Measurements from ENCODE around the gene CTNNA2. TPM values are rescaled to one million over a fixed set of nuclear protein-coding genes. Genes with fewer than 3 reads are reported as not detected.

CTNNA2 gene
- total and polyA plus RNA-seq, 2 of the 8 experiments (the other 6 are each of a cell fraction or from before 2014, with no cell fraction given), result 3.9 to 9.0 TPM

DNA sequence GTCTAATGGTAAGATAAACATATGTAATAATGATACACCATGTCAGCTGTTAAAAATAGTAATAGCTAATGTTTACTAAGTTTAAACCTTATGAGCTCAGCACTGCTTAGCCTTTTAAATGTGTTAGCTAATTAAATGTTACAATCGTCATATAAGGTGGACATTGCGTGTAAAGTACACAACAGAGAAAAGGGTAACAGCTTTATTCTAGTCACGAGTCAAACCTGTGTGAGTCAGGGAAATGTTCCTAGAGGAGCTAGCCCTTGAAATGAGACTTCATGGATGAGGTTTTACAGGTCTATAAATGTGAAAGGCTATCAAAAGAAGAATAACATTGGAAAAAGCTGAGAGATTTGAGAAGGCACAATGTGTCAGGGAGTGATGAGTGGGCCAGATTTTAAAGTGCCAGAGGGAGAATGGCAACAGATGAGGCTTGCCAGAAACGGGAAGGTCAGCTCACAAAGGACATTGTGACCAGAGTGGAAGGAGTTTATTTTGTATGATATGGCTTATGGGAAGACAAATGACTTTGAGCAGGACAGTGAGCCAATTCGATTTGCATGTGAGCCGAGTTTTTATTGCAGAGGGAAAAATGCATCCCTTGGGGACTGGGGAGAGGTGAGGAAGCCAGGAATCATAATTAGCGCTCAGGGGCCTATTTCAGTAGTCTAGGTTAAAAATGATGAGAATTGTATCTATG is 276.3 kb downstream of the CTNNA2 start:
- Histone ChIP-seq H4K8ac (ENCODE audit: extremely low read depth, insufficient read depth, low read length) (no peak overlapping the region), H2AFZ (ENCODE audit: low read length) (no peak overlapping the region), H3K14ac (ENCODE audit: insufficient read length) (no peak overlapping the region), H2BK12ac (ENCODE audit: low read depth, low read length) (no peak overlapping the region; the same call in 1 of the 2 replicates), H3K18ac (ENCODE audit: extremely low read depth, low read length) (no peak overlapping the region), H3K9ac (replicated peaks in 1 of 4; ENCODE audit: extremely low read depth in 1 of 4, low read depth in 3 of 4, low read length in 3 of 4) (no peak overlapping the region), H3K4ac (replicated peaks; ENCODE audit: insufficient read length, low read depth, low read length) (no peak overlapping the region), H3K27ac (ENCODE audit: low read depth, low read length) (no peak overlapping the region), H3K36me3 (ENCODE audit: control insufficient read depth in 2 of 4, insufficient read depth in 4 of 4, low read length in 3 of 4) (peaks cover 0 to 5% (median 0%) of the 10 kb centered on the region in 4 experiments; a peak in 1 of 8 replicates), H2BK15ac (ENCODE audit: low read length) (no peak overlapping the region), H3K4me2 (ENCODE audit: insufficient read depth in 1 of 2, low read depth in 2 of 2, low read length in 2 of 2) (no peak overlapping the region), H2BK120ac (replicated peaks; ENCODE audit: low read depth, low read length) (no peak overlapping the region), H3K23ac (ENCODE audit: insufficient read length) (no peak overlapping the region), H2AK5ac (ENCODE audit: low read depth, low read length) (no peak overlapping the region), H3K4me1 (replicated peaks in 1 of 4; ENCODE audit: control insufficient read depth in 3 of 4, insufficient read depth in 4 of 4, low read length in 3 of 4) (no peaks in the 10 kb centered on the region), H3K27me3 (replicated peaks in 1 of 4; ENCODE audit: control insufficient read depth in 3 of 4, extremely low read depth in 1 of 4, insufficient read depth in 3 of 4, low read length in 3 of 4) (no peaks in the 10 kb centered on the region), H3K79me1 (ENCODE audit: low read depth, low read length) (no peaks in the 10 kb centered on the region), H3K9me3 (ENCODE audit: insufficient read depth in 2 of 2, low read depth in 1 of 2, low read length in 1 of 2) (no peaks in the 10 kb centered on the region), H4K5ac (ENCODE audit: insufficient read length, low read depth, low read length) (no peak overlapping the region), H3K79me2 (ENCODE audit: control insufficient read depth in 1 of 2, insufficient read depth in 2 of 2, low read length in 2 of 2) (no peaks in the 10 kb centered on the region), H2BK20ac (ENCODE audit: low read length) (no peak overlapping the region), H3K23me2 (ENCODE audit: low read depth, low read length) (no peaks in the 10 kb centered on the region; the same call in none of the 2 replicates), H2BK5ac (ENCODE audit: low read depth, low read length) (no peak overlapping the region), H3K4me3 (ENCODE audit: extremely low read depth in 1 of 4, insufficient read depth in 2 of 4, low read depth in 3 of 4, low read length in 4 of 4) (no peak overlapping the region), H4K20me1 (replicated peaks in 1 of 2; ENCODE audit: control insufficient read depth in 1 of 2, insufficient read depth in 2 of 2, low read length in 2 of 2) (no peaks in the 10 kb centered on the region), H3K56ac (replicated peaks; ENCODE audit: insufficient read length, low read depth, low read length) (no peak overlapping the region), H4K91ac (replicated peaks; ENCODE audit: insufficient read length, low read length) (no peak overlapping the region)
- 90% methylated on average over 7 of the region's 7 CpGs; no CpG with 5 or more reads in 1 of the 2 experiments for WGBS, 2 experiments (ENCODE audit: extremely low coverage in 1 of 2, insufficient coverage in 1 of 2, insufficient read length in 1 of 2, insufficient replicate concordance in 2 of 2, low coverage in 1 of 2, low lambda C conversion rate in 2 of 2, missing lambda C conversion rate in 1 of 2)
- FAIRE-seq (no peak), DNase-seq (ENCODE audit: low read depth in 1 of 2, low spot score in 2 of 2) (no peak)
- POLR2A ChIA-PET (ENCODE audit: partially characterized antibody), result interaction anchor here (0.6 kb wide), 1 partner anchor 694 kb away, joined by 3 read pairs; no protein-coding TSS in a partner anchor
- TF ChIP-seq, protein P1, sequence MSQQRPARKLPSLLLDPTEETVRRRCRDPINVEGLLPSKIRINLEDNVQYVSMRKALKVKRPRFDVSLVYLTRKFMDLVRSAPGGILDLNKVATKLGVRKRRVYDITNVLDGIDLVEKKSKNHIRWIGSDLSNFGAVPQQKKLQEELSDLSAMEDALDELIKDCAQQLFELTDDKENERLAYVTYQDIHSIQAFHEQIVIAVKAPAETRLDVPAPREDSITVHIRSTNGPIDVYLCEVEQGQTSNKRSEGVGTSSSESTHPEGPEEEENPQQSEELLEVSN (IDR thresholded peaks at IDR 0.05), result no peak
- no peak for TF ChIP-seq SRF (IDR thresholded peaks at IDR 0.05; ENCODE audit: low read depth, low read length)
- CTCF ChIA-PET (ENCODE audit: partially characterized antibody), result interaction anchor here (0.9 to 1.9 kb wide), 4 partner anchors 11 to 46 kb away, joined by 3 to 5 read pairs (median 4); no protein-coding TSS in a partner anchor

All from H1 (cell line).